GM12874 (cell line): ENCODE results near the gene CADPS.

Source experiments
- TF ChIP-seq, protein P1 (sequence below): IDR thresholded peaks from 2 replicates; pipeline ENCODE4 v1.5.1; 2011; ENCODE audit warnings: low read depth, mild to moderate bottlenecking, control low read depth, low read length, moderate library complexity; ENCODE audit not compliant: insufficient read depth

The CADPS gene

DNA sequence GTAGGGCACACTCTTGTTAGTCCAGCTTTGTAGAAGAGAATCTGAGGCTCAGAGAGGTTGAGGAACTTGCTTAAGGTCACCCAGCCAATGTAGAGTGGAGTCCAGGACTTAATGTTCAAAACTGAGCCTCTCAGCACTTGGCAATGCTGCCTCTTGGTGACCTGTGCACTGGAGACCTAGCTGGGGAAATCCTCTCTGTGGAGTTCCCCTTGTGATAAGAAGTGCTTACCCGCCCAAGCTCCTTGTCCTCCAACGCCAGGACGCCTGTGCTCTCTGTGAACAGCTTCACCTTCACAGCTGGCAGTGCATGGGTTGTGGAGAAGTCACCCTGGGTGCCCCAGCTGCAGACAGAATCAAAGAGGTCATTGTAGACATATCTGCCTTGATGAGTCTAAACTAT lies 282.8 kb downstream of the CADPS start:
- TF ChIP-seq, protein P1, sequence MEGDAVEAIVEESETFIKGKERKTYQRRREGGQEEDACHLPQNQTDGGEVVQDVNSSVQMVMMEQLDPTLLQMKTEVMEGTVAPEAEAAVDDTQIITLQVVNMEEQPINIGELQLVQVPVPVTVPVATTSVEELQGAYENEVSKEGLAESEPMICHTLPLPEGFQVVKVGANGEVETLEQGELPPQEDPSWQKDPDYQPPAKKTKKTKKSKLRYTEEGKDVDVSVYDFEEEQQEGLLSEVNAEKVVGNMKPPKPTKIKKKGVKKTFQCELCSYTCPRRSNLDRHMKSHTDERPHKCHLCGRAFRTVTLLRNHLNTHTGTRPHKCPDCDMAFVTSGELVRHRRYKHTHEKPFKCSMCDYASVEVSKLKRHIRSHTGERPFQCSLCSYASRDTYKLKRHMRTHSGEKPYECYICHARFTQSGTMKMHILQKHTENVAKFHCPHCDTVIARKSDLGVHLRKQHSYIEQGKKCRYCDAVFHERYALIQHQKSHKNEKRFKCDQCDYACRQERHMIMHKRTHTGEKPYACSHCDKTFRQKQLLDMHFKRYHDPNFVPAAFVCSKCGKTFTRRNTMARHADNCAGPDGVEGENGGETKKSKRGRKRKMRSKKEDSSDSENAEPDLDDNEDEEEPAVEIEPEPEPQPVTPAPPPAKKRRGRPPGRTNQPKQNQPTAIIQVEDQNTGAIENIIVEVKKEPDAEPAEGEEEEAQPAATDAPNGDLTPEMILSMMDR, result no peak

GRCh38 chr3:62589078-62589477 lies 286.1 kb downstream of the CADPS start:
- TF ChIP-seq, protein P1, result no peak

DNA sequence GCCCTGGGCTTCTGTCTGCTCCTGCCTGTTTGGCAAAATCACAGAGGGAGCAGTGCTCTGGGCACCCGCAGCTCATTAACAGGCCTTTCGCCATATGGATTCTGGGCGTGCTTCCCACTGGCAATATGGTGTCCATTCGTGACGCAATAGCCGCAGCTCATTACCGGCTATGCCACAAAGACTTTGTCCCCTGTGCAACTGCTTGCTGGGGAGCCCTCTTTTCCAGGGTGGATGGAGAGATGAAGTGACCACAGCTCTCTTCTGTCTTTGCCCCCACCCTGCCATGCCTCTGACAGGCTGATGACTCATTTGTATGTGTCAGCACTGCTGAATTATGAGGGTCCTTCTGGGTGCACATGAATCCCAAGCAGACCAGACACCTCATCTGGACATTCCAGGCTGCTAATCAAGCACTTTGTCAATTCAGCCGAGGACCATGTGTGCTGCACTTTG lies 287.6 kb downstream of the CADPS start:
- TF ChIP-seq, protein P1, result no peak

DNA sequence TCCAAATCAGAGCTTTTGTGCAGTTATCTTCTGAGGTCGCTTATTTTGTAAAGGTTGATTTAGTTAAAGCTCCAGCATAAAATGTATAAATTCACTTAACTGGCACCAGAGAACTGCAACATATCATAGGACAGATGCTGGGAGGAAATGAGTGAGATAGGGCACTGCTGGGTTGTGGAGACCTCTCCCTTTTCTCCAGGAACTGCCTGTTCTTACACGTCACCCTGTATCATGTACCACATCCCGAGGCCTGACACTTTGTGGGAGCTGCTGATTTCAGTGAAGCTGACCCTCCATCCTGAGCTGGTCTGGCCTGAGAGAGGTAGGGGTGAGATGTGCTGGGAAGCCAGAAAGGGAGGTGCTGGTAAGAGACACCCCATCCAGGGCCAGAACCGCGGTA lies 288.0 kb downstream of the CADPS start:
- TF ChIP-seq, protein P1, result no peak

- TF ChIP-seq, protein P1, result no peak
Measured at GRCh38 chr3:62586356-62586755, 288.9 kb downstream of the CADPS start.

- TF ChIP-seq, protein P1, result no peak
Measured at GRCh38 chr3:62585861-62586260, 289.4 kb downstream of the CADPS start.

- TF ChIP-seq, protein P1, result no peak
Measured at GRCh38 chr3:62584636-62585035, 290.6 kb downstream of the CADPS start.
